DMS114 treated with DMSO at 0.1 percent for 48 hours (cell line): ENCODE results near the gene PSG1.
"Not testable (repeated sequence)": the region's sequence is repeated elsewhere in the genome, so short reads cannot be mapped to it uniquely, and the experiment has no call there.

Experiments
- DNase-seq: peaks from one replicate; lab custom pipeline; 2025; ENCODE audit not compliant: unreplicated experiment; lab: John Stamatoyannopoulos, UW

Gene PSG1

DNA sequence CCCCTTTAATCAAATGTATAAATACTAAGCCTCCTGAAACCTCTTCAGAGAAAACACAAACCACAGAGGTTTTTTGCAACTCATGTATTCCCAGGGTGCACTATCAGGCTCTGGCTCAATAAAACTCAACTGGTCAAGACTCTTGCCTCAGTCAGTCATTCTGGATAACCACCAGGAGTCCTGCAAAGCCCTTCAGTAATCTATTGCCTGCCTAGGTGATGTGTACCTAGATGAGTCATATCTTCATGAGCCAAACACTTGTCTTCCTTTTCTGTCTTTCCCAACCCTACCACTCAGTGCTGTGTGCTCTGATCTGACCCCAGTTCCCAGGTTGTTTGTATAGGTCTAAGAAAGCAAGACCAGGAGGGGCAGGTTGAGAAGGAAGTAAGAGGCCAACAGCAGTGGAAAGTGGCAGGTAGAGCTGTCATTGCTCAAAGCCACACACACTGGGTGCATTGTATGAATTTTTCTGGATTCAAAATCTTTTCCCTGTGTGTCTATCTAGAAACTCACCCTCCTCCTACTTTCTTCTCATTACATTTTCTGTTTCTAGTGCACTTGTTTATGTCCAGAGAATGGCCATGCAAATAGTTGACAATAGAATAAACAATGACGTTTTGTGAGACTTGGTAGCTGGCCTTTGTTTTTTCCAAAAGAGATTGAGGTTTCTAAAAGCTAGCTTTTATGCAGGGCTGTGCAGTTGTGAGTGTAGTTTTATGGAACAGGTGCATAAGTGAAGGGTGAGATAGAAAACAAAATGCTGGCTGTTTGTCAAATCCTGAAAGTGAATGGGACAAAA is 48.1 kb downstream of the PSG1 start:
- DNase-seq = no peak

DNA sequence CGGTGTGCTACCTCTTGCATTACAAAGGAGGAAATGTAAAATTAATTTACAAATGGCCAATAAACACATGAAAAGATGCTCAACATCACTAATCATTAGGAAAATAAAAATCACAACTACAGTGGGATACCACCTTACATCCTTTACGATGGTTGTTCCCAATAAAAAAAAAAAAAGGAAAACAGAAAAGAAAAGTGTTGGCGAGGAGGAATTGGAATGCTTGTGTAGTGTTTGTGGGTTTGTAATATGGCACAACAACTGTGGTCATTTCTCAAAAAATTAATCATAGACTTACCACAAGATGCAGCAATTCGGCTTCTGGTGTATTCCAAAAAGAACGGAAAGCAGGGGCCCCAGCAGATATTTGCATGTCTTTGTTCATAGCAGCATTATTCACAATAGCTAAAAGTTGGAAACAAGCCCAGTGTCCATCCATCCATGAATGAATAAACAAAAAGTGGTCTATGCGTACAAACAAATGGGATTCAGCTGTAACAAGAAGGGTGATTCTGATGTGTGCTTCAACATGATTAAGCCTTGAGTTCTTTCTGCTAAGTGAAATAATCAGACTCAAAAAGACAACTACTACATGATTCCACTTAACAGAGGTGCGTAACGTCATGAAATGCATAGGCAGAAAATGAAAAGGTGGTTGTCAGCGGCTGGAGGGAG is 58.1 kb downstream of the PSG1 start:
- not testable (repeated sequence) for DNase-seq

DNA sequence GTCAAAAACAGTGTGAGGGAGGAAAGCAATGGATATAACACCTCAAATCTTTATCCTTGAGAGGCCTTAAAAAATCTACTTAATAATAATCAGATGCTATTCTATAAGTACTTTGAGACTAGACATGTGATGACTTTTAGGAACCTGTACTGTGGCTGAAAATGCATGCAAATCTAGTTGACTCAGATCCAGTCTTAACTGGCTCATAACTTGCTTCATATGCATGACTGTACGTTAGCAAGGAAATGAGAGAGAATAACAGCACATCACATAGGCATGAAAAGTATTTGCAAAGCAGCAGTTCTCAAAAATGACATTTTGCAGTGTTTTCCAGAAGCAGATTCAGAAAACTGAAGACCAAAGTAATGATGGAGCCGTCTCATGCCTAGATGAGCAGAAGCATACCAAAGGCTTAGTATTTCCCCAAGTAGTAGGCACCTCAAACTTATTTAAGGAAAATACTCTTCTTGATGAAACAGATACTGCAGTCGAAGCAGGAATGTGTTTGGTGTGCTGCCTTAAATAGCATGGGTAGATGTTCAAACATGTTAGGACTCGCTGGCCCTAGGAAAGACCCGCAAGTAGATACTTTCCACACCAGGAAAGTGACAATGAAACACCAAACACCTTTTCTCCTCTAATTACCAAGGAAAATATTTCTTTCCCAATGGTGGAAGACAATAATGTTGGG is 59.4 kb downstream of the PSG1 start:
- DNase-seq = not testable (repeated sequence)

DNA sequence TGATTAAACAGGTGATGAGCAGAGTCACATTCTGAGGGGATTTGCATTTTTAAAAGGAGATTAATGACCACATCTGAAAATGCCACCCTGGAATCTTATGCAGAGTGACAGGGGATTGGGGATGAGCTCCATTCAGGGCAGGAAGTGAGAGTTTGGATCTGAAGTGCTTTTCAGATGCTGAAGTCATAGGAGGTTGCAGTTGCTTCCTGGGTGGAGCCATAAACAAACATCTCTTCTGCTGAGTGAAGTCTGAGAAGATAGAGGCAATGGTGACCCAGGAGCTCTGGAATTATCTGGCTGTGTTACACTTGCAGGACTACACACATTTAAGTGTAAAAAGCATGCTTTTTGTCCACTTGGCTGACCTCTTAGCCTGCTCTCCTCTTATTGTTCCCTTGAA is 62.6 kb downstream of the PSG1 start:
- DNase-seq = no peak
